WTC11 (cell line): Measurements from ENCODE around the gene NHSL2. TPM values are rescaled to one million over a fixed set of nuclear protein-coding genes. Genes with fewer than 3 reads are reported as not detected.

Experiments used
- ATF1 ChIP-seq: sonication (generic); formaldehyde crosslinking; IDR thresholded peaks from 2 replicates; pipeline ENCODE4 v1.8.1; 2023; ENCODE audit warnings: mild to moderate bottlenecking, moderate library complexity, missing genetic modification reagents
- ELF4 ChIP-seq: sonication (generic); formaldehyde crosslinking; IDR thresholded peaks from 2 replicates; pipeline ENCODE4 v1.8.1; 2022; ENCODE audit warnings: low read depth, mild to moderate bottlenecking, moderate library complexity, missing genetic modification reagents
- GRHL2 ChIP-seq: fragments of 250-450 bp; sonication (Bioruptor Pico); IDR thresholded peaks from 2 replicates; pipeline ENCODE4 v1.8.0; 2022; ENCODE audit warnings: mild to moderate bottlenecking, moderate library complexity; ENCODE audit not compliant: insufficient replicate concordance, severe bottlenecking
- MXD4 ChIP-seq: fragments of 250-450 bp; sonication (Bioruptor Pico); IDR thresholded peaks from 2 replicates; pipeline ENCODE4 v1.8.0; 2021; ENCODE audit warnings: mild to moderate bottlenecking, moderate library complexity, borderline replicate concordance
- NFE2L1 ChIP-seq: sonication (generic); formaldehyde crosslinking; IDR thresholded peaks from 2 replicates; pipeline ENCODE4 v1.8.1; 2023; ENCODE audit warnings: missing genetic modification reagents
- OVOL2 ChIP-seq: fragments of 250-450 bp; sonication (Bioruptor Pico); IDR thresholded peaks from 2 replicates; pipeline ENCODE4 v1.9.0; 2021; ENCODE audit warnings: mild to moderate bottlenecking, borderline replicate concordance
- ZBTB21 ChIP-seq: sonication (generic); formaldehyde crosslinking; IDR thresholded peaks from 2 replicates; pipeline ENCODE4 v1.8.1; 2023; ENCODE audit warnings: mild to moderate bottlenecking, missing genetic modification reagents, borderline replicate concordance
- ZNF263 ChIP-seq: sonication (generic); formaldehyde crosslinking; IDR thresholded peaks from 2 replicates; pipeline ENCODE4 v1.8.1; 2022; ENCODE audit warnings: low read depth, mild to moderate bottlenecking, moderate library complexity, missing genetic modification reagents
- total RNA-seq: library from RNA; stranded (reverse); gene quantifications from 3 replicates; pipeline ENCODE4 v1.2.3, GENCODE V29; 2021
- TF ChIP-seq, protein P1 (sequence below): fragments of 250-450 bp; sonication (Bioruptor Pico); IDR thresholded peaks from 2 replicates; pipeline ENCODE4 v1.9.0; 2021; ENCODE audit warnings: mild to moderate bottlenecking, borderline replicate concordance
- TF ChIP-seq, protein P2 (sequence below): sonication (generic); formaldehyde crosslinking; IDR thresholded peaks from 2 replicates; pipeline ENCODE4 v1.8.0; 2022; ENCODE audit warnings: missing genetic modification reagents
- TF ChIP-seq, protein P3 (sequence below): sonication (generic); formaldehyde crosslinking; IDR thresholded peaks from 2 replicates; pipeline ENCODE4 v1.8.1; 2023; ENCODE audit warnings: mild to moderate bottlenecking, missing genetic modification reagents, borderline replicate concordance
- TF ChIP-seq, protein P4 (sequence below): fragments of 250-450 bp; sonication (Bioruptor Pico); IDR thresholded peaks from 2 replicates; pipeline ENCODE4 v1.8.0; 2021; ENCODE audit warnings: mild to moderate bottlenecking
- TF ChIP-seq, protein P5 (sequence below): sonication (generic); formaldehyde crosslinking; IDR thresholded peaks from 2 replicates; pipeline ENCODE4 v1.8.1; 2023; ENCODE audit warnings: mild to moderate bottlenecking, moderate library complexity, missing genetic modification reagents
- TF ChIP-seq, protein P6 (sequence below): fragments of 200-600 bp; IDR thresholded peaks from 2 replicates; pipeline ENCODE4 v1.8.0; 2022; ENCODE audit warnings: antibody characterized with exemption
- TF ChIP-seq, protein P7 (sequence below): sonication (generic); formaldehyde crosslinking; IDR thresholded peaks from 2 replicates; pipeline ENCODE4 v1.8.0; 2022; ENCODE audit warnings: mild to moderate bottlenecking, missing genetic modification reagents
- TF ChIP-seq, protein P8 (sequence below): sonication (generic); formaldehyde crosslinking; IDR thresholded peaks from 2 replicates; pipeline ENCODE4 v1.8.0; 2022; ENCODE audit warnings: mild to moderate bottlenecking, missing genetic modification reagents

Gene NHSL2
- total RNA-seq, 1 experiment from 2014 or later = 7.9 TPM

DNA sequence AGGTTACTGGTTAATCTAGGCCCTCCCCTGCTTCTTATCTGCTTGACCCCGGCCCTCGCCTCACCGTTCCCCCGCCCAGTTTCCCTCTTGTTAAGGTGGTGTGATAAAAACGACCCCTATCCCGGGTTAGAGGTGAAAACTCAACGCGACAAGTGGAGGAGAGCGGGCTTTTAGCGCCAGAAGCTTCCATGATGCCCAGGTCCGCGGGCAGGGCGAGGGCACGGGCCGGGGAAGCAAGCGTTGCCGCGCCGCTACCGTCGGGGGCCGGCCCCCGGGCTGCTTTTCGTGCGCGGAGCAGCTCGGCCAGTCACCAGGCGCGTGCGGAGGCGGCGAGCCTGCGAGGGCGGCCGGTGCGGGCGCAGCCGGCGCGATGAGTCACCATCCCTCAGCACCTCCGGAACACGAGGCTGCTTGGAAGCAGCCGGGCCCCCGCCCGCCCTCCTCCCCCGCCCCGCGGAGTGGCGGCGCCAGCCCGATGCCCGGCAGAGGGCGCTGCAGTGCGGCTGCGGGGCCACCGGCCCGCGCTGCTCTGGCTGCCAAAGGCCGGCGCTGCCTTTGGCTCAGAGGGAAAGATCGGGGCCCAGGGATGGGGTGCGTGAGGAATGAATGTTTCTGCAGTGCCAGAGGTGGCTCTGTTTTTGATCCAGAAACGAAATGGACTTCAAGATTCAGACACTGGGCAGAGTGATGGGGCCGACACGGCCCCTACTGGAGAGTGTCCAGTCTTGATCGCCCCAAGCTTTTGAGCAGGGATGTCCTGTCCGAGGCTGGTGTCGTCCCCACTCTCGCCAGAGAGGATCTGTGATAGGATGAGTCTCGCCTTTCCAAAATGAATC is 107.8 kb downstream of the NHSL2 start (continued):
- TF ChIP-seq, protein P1, sequence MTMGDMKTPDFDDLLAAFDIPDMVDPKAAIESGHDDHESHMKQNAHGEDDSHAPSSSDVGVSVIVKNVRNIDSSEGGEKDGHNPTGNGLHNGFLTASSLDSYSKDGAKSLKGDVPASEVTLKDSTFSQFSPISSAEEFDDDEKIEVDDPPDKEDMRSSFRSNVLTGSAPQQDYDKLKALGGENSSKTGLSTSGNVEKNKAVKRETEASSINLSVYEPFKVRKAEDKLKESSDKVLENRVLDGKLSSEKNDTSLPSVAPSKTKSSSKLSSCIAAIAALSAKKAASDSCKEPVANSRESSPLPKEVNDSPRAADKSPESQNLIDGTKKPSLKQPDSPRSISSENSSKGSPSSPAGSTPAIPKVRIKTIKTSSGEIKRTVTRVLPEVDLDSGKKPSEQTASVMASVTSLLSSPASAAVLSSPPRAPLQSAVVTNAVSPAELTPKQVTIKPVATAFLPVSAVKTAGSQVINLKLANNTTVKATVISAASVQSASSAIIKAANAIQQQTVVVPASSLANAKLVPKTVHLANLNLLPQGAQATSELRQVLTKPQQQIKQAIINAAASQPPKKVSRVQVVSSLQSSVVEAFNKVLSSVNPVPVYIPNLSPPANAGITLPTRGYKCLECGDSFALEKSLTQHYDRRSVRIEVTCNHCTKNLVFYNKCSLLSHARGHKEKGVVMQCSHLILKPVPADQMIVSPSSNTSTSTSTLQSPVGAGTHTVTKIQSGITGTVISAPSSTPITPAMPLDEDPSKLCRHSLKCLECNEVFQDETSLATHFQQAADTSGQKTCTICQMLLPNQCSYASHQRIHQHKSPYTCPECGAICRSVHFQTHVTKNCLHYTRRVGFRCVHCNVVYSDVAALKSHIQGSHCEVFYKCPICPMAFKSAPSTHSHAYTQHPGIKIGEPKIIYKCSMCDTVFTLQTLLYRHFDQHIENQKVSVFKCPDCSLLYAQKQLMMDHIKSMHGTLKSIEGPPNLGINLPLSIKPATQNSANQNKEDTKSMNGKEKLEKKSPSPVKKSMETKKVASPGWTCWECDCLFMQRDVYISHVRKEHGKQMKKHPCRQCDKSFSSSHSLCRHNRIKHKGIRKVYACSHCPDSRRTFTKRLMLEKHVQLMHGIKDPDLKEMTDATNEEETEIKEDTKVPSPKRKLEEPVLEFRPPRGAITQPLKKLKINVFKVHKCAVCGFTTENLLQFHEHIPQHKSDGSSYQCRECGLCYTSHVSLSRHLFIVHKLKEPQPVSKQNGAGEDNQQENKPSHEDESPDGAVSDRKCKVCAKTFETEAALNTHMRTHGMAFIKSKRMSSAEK (CRISPR knock-in tag) = no peak
- TF ChIP-seq, protein P2, sequence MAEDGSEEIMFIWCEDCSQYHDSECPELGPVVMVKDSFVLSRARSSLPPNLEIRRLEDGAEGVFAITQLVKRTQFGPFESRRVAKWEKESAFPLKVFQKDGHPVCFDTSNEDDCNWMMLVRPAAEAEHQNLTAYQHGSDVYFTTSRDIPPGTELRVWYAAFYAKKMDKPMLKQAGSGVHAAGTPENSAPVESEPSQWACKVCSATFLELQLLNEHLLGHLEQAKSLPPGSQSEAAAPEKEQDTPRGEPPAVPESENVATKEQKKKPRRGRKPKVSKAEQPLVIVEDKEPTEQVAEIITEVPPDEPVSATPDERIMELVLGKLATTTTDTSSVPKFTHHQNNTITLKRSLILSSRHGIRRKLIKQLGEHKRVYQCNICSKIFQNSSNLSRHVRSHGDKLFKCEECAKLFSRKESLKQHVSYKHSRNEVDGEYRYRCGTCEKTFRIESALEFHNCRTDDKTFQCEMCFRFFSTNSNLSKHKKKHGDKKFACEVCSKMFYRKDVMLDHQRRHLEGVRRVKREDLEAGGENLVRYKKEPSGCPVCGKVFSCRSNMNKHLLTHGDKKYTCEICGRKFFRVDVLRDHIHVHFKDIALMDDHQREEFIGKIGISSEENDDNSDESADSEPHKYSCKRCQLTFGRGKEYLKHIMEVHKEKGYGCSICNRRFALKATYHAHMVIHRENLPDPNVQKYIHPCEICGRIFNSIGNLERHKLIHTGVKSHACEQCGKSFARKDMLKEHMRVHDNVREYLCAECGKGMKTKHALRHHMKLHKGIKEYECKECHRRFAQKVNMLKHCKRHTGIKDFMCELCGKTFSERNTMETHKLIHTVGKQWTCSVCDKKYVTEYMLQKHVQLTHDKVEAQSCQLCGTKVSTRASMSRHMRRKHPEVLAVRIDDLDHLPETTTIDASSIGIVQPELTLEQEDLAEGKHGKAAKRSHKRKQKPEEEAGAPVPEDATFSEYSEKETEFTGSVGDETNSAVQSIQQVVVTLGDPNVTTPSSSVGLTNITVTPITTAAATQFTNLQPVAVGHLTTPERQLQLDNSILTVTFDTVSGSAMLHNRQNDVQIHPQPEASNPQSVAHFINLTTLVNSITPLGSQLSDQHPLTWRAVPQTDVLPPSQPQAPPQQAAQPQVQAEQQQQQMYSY = no peak
- TF ChIP-seq, protein P3, sequence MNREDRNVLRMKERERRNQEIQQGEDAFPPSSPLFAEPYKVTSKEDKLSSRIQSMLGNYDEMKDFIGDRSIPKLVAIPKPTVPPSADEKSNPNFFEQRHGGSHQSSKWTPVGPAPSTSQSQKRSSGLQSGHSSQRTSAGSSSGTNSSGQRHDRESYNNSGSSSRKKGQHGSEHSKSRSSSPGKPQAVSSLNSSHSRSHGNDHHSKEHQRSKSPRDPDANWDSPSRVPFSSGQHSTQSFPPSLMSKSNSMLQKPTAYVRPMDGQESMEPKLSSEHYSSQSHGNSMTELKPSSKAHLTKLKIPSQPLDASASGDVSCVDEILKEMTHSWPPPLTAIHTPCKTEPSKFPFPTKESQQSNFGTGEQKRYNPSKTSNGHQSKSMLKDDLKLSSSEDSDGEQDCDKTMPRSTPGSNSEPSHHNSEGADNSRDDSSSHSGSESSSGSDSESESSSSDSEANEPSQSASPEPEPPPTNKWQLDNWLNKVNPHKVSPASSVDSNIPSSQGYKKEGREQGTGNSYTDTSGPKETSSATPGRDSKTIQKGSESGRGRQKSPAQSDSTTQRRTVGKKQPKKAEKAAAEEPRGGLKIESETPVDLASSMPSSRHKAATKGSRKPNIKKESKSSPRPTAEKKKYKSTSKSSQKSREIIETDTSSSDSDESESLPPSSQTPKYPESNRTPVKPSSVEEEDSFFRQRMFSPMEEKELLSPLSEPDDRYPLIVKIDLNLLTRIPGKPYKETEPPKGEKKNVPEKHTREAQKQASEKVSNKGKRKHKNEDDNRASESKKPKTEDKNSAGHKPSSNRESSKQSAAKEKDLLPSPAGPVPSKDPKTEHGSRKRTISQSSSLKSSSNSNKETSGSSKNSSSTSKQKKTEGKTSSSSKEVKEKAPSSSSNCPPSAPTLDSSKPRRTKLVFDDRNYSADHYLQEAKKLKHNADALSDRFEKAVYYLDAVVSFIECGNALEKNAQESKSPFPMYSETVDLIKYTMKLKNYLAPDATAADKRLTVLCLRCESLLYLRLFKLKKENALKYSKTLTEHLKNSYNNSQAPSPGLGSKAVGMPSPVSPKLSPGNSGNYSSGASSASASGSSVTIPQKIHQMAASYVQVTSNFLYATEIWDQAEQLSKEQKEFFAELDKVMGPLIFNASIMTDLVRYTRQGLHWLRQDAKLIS (CRISPR knock-in tag) = no peak
- TF ChIP-seq, protein P4, sequence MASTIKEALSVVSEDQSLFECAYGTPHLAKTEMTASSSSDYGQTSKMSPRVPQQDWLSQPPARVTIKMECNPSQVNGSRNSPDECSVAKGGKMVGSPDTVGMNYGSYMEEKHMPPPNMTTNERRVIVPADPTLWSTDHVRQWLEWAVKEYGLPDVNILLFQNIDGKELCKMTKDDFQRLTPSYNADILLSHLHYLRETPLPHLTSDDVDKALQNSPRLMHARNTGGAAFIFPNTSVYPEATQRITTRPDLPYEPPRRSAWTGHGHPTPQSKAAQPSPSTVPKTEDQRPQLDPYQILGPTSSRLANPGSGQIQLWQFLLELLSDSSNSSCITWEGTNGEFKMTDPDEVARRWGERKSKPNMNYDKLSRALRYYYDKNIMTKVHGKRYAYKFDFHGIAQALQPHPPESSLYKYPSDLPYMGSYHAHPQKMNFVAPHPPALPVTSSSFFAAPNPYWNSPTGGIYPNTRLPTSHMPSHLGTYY (CRISPR knock-in tag) = no peak
- TF ChIP-seq GRHL2 (CRISPR knock-in tag) (no peak), ZBTB21 (CRISPR knock-in tag) (no peak), ZNF263 (CRISPR knock-in tag) (no peak), ATF1 (CRISPR knock-in tag) (no peak), OVOL2 (CRISPR knock-in tag) (no peak), NFE2L1 (peak; percentile 63; the same call in 1 of the 2 replicates), ELF4 (CRISPR knock-in tag) (0 out of 2 replicates have a peak, but pooled peaks have one; percentile 26), MXD4 (CRISPR knock-in tag) (no peak)
- TF ChIP-seq, protein P5, sequence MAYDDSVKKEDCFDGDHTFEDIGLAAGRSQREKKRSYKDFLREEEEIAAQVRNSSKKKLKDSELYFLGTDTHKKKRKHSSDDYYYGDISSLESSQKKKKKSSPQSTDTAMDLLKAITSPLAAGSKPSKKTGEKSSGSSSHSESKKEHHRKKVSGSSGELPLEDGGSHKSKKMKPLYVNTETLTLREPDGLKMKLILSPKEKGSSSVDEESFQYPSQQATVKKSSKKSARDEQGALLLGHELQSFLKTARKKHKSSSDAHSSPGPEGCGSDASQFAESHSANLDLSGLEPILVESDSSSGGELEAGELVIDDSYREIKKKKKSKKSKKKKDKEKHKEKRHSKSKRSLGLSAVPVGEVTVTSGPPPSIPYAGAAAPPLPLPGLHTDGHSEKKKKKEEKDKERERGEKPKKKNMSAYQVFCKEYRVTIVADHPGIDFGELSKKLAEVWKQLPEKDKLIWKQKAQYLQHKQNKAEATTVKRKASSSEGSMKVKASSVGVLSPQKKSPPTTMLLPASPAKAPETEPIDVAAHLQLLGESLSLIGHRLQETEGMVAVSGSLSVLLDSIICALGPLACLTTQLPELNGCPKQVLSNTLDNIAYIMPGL (CRISPR knock-in tag) = peak; percentile 52
- TF ChIP-seq, protein P6, sequence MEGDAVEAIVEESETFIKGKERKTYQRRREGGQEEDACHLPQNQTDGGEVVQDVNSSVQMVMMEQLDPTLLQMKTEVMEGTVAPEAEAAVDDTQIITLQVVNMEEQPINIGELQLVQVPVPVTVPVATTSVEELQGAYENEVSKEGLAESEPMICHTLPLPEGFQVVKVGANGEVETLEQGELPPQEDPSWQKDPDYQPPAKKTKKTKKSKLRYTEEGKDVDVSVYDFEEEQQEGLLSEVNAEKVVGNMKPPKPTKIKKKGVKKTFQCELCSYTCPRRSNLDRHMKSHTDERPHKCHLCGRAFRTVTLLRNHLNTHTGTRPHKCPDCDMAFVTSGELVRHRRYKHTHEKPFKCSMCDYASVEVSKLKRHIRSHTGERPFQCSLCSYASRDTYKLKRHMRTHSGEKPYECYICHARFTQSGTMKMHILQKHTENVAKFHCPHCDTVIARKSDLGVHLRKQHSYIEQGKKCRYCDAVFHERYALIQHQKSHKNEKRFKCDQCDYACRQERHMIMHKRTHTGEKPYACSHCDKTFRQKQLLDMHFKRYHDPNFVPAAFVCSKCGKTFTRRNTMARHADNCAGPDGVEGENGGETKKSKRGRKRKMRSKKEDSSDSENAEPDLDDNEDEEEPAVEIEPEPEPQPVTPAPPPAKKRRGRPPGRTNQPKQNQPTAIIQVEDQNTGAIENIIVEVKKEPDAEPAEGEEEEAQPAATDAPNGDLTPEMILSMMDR = peak; percentile 55
- TF ChIP-seq, protein P7, sequence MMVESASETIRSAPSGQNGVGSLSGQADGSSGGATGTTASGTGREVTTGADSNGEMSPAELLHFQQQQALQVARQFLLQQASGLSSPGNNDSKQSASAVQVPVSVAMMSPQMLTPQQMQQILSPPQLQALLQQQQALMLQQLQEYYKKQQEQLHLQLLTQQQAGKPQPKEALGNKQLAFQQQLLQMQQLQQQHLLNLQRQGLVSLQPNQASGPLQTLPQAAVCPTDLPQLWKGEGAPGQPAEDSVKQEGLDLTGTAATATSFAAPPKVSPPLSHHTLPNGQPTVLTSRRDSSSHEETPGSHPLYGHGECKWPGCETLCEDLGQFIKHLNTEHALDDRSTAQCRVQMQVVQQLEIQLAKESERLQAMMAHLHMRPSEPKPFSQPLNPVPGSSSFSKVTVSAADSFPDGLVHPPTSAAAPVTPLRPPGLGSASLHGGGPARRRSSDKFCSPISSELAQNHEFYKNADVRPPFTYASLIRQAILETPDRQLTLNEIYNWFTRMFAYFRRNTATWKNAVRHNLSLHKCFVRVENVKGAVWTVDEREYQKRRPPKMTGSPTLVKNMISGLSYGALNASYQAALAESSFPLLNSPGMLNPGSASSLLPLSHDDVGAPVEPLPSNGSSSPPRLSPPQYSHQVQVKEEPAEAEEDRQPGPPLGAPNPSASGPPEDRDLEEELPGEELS (CRISPR knock-in tag) = peak; percentile 88
- TF ChIP-seq, protein P8, sequence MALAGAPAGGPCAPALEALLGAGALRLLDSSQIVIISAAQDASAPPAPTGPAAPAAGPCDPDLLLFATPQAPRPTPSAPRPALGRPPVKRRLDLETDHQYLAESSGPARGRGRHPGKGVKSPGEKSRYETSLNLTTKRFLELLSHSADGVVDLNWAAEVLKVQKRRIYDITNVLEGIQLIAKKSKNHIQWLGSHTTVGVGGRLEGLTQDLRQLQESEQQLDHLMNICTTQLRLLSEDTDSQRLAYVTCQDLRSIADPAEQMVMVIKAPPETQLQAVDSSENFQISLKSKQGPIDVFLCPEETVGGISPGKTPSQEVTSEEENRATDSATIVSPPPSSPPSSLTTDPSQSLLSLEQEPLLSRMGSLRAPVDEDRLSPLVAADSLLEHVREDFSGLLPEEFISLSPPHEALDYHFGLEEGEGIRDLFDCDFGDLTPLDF (CRISPR knock-in tag) = no peak
